ENCODE data around the gene SDK1. TPM values are rescaled to one million over a fixed set of nuclear protein-coding genes. Genes with fewer than 3 reads are reported as not detected.

SDK1 gene
- total and polyA plus RNA-seq, 2 donors, result 9.8 to 15.1 TPM

- DNase-seq (ENCODE audit: extremely low spot score), result no peak
- no peak overlapping the region for H3K4me3 ChIP-seq (ENCODE audit: low read depth, low read length)
- no peak overlapping the region for H3K27ac ChIP-seq (ENCODE audit: low read depth)
- H3K36me3 ChIP-seq (ENCODE audit: insufficient read depth), result no peaks in the 10 kb centered on the region
- WGBS, result 63% methylated on average over 6 of the region's 6 CpGs
- no peaks in the 10 kb centered on the region for H3K4me1 ChIP-seq (ENCODE audit: insufficient read depth)
These were observed 356.2 kb downstream of the SDK1 start for GRCh38 chr7:3657206-3657605.

- Histone ChIP-seq H3K4me3 (ENCODE audit: low read depth, low read length) (no peak overlapping the region), H3K36me3 (ENCODE audit: insufficient read depth) (no peaks in the 10 kb centered on the region), H3K4me1 (ENCODE audit: insufficient read depth) (no peaks in the 10 kb centered on the region), H3K27ac (ENCODE audit: low read depth) (no peak overlapping the region)
- DNase-seq (ENCODE audit: extremely low spot score), result no peak
- 91% methylated on average over 2 of the region's 2 CpGs for WGBS
These were observed 367.7 kb downstream of the SDK1 start for GRCh38 chr7:3668743-3669142.

DNA sequence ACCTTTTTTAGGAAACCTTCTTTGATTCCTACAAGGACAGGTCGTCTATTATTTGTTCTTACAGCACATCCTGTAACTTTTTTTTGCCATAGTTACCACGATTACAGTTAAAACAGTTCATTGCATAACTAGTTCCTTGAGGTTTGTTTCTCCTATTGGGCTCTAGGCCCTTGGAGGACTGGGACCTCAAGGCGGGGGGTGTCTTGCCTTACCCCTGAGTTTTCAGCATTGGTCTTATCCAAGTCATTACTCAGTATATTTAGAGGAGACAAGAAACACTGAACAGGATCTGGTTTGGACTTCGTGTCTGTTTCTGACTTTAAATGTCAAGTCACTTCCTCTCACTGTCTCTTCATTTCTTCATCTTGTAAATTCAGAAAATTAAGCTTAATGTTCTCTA is 369.8 kb downstream of the SDK1 start:
- Histone ChIP-seq H3K4me1 (ENCODE audit: insufficient read depth) (no peaks in the 10 kb centered on the region), H3K4me3 (ENCODE audit: low read depth, low read length) (no peak overlapping the region), H3K36me3 (ENCODE audit: insufficient read depth) (no peaks in the 10 kb centered on the region), H3K27ac (ENCODE audit: low read depth) (no peak overlapping the region)
- 72% methylated on average over 4 of the region's 4 CpGs for WGBS
- DNase-seq (ENCODE audit: extremely low spot score), result no peak

GRCh38 chr7:3673524-3673923 is 372.5 kb downstream of the SDK1 start:
- Histone ChIP-seq H3K4me3 (ENCODE audit: low read depth, low read length) (no peak overlapping the region), H3K36me3 (ENCODE audit: insufficient read depth) (no peaks in the 10 kb centered on the region), H3K4me1 (ENCODE audit: insufficient read depth) (no peaks in the 10 kb centered on the region), H3K27ac (ENCODE audit: low read depth) (no peak overlapping the region)
- 77% methylated on average over 5 of the region's 5 CpGs for WGBS
- DNase-seq (ENCODE audit: extremely low spot score), result no peak

GRCh38 chr7:3678314-3678810 is 377.3 kb downstream of the SDK1 start:
- Histone ChIP-seq H3K36me3 (ENCODE audit: insufficient read depth) (no peaks in the 10 kb centered on the region), H3K4me1 (ENCODE audit: insufficient read depth) (no peaks in the 10 kb centered on the region), H3K4me3 (ENCODE audit: low read depth, low read length) (no peak overlapping the region), H3K27ac (ENCODE audit: low read depth) (no peak overlapping the region)
- WGBS, result 97% methylated on average over 4 of the region's 4 CpGs
- no peak for DNase-seq (ENCODE audit: extremely low spot score)

DNA sequence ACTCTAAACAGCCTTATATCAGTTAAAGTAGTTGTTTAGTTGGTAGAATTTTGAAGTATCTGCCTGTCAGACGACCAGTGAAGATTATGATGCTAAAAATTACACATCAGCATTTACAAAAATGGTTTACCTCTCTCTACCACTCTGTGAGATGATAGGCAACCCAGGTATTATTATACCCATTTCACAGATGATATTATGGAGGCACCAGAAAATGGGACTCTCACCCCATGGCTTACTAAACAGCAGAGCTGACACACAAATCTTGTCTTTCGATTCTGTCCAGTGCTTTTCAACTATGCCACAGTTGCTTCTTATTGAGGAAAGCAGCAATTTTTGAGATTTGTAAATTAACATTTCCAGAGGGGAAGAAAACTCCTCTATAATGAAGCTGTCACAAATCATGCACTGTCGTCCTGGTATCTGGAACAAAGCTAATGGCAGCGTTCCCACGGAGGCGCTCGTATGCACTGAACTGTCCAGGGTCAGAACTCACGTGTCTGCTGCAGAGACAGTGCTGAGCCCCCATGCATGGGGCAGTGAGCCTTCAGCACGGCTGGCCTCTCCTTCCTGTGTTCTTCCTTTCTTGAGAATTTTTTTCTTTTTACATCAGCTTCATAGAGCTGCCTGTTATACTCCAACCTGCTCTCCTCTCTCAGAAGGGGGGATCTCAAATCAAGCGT is 381.1 kb downstream of the SDK1 start:
- Histone ChIP-seq H3K4me1 (ENCODE audit: insufficient read depth) (no peaks in the 10 kb centered on the region), H3K4me3 (ENCODE audit: low read depth, low read length) (no peak overlapping the region), H3K27ac (ENCODE audit: low read depth) (no peak overlapping the region), H3K36me3 (ENCODE audit: insufficient read depth) (no peaks in the 10 kb centered on the region)
- DNase-seq (ENCODE audit: extremely low spot score), result no peak
- 32% methylated on average over 10 of the region's 10 CpGs for WGBS

DNA sequence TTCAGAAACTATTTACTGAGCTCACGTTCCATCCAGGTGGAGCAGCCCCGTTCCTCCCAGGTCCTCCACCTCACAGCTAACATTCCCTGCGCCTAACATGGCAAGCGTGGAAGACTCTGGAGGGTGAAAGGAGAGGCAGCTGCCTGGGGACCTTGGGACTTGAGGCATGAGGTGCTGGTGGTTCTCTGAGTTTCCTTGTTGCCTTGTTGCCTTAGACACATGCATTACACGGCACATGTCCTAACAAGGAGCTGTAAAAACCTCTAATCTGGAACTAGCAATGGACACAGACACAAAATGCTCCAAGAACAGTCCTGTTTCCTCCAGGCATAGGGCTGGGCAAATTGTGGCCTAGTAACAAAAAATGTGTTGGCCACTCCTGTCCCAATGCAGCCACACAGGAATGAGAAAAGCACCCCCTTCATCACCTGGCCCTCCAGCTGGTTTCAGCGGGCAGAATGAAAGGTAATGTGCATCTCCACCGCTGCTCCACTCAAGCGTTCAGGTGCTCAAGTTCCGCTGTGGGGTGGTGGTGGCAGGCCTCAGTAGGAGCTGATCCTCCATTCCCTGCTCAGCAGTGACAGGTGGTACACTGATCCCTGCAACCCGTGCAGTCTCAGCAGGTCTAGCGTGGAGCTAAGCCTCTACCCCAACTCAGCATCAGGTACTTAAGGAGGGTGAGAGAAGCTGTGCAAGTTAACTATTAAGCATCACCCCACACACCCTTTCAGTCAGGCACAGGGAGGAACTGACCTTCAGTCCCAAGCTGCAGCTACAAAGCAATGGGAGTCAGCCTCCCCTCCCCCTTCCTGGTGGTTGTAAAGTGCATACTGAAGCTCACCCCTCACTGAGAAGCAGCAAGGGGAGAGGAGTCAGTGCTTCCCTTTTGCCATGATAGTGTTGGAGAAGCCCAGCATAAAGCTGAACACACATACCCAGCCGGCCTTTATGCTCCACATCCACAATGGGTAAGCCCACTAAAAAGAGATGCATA is 382.8 kb downstream of the SDK1 start:
- H3K4me3 ChIP-seq (ENCODE audit: low read depth, low read length), result no peak overlapping the region
- no peak overlapping the region for H3K27ac ChIP-seq (ENCODE audit: low read depth)
- no peaks in the 10 kb centered on the region for H3K4me1 ChIP-seq (ENCODE audit: insufficient read depth)
- no peak for DNase-seq (ENCODE audit: extremely low spot score)
- WGBS, result 78% methylated on average over 12 of the region's 12 CpGs
- no peaks in the 10 kb centered on the region for H3K36me3 ChIP-seq (ENCODE audit: insufficient read depth)

- Histone ChIP-seq H3K4me3 (ENCODE audit: low read depth, low read length) (no peak overlapping the region), H3K36me3 (ENCODE audit: insufficient read depth) (no peaks in the 10 kb centered on the region), H3K27ac (ENCODE audit: low read depth) (no peak overlapping the region), H3K4me1 (ENCODE audit: insufficient read depth) (no peaks in the 10 kb centered on the region)
- no peak for DNase-seq (ENCODE audit: extremely low spot score)
- 64% methylated on average over 2 of the region's 2 CpGs for WGBS
These were observed 387.0 kb downstream of the SDK1 start for GRCh38 chr7:3688071-3688470.

DNA sequence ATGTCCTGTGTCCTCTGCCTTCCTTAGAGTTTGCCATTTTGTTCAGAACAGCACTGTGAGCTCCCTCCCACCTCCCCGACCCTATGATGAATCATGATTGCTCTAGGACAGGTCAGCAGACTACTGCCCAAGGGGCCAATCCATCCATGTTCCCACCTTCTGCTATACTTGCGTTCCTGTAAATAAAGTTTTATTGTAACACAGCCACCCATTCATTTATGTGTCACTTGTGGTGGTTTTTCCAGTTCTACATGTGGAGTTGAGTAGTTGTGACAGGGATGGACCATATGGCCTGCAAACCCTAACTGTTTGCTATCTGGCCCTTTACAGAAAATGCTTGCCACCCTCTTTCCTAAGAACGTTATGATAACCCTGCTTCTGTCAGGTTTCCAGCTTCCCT is 387.8 kb downstream of the SDK1 start:
- no peak for DNase-seq (ENCODE audit: extremely low spot score)
- no peak overlapping the region for H3K4me3 ChIP-seq (ENCODE audit: low read depth, low read length)
- 92% methylated on average over 3 of the region's 3 CpGs for WGBS
- H3K27ac ChIP-seq (ENCODE audit: low read depth), result no peak overlapping the region
- H3K36me3 ChIP-seq (ENCODE audit: insufficient read depth), result no peaks in the 10 kb centered on the region
- H3K4me1 ChIP-seq (ENCODE audit: insufficient read depth), result no peaks in the 10 kb centered on the region

DNA sequence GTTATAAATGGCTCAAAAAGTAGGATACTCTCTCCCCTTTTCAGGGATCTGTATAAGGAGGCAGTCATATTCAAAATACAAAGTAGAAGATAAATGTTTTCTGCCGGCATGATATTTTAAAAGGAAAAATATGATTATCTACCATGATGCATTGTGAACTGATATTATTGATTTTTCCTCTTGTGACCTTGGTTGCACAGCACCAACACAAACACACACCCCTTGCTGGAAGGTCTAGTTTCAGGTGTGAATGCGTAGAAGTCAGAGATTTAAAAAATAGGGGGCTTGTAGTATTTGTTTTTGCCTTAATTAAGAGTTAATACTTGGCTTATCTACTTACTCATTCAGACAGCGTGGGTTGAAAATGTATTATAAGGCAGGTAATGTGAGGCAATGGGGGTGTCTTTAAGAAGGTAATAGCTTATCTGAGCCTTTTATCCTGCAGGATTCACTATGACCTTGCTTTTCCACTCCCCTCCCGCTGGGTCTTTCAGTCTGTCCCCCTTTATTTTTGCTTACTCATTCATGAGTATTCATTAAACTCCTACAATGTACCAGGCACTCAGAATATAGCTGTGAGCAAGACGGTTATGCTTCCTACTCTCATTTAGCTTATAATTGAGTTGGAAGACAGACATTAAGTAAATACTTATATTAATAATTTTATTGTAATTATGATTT is 390.6 kb downstream of the SDK1 start:
- H3K27ac ChIP-seq (ENCODE audit: low read depth), result no peak overlapping the region
- H3K4me1 ChIP-seq (ENCODE audit: insufficient read depth), result no peaks in the 10 kb centered on the region
- no peak overlapping the region for H3K4me3 ChIP-seq (ENCODE audit: low read depth, low read length)
- no peaks in the 10 kb centered on the region for H3K36me3 ChIP-seq (ENCODE audit: insufficient read depth)
- 86% methylated on average over 5 of the region's 5 CpGs for WGBS
- no peak for DNase-seq (ENCODE audit: extremely low spot score)

DNA sequence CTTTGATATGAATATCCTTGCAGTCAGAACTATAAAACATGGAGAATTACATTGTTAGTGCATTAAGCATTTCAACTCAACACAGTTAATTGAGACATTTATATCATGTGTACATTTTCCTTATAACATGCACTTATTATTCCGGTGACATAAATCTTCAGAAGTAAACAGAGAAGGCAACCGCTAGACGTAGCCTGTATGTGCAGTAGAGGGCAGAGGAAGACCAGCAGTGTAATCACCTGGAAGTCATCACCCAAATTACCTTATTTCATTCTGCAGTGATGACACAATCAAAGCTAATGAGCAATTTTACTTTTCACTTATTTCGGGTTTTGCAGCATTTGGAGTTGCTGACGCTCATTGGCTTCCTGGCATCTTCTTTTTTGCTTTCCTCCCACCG is 394.6 kb downstream of the SDK1 start:
- no peaks in the 10 kb centered on the region for H3K36me3 ChIP-seq (ENCODE audit: insufficient read depth)
- no peak overlapping the region for H3K4me3 ChIP-seq (ENCODE audit: low read depth, low read length)
- no peak for DNase-seq (ENCODE audit: extremely low spot score)
- 88% methylated on average over 6 of the region's 6 CpGs for WGBS
- no peak overlapping the region for H3K27ac ChIP-seq (ENCODE audit: low read depth)
- H3K4me1 ChIP-seq (ENCODE audit: insufficient read depth), result no peaks in the 10 kb centered on the region

DNA sequence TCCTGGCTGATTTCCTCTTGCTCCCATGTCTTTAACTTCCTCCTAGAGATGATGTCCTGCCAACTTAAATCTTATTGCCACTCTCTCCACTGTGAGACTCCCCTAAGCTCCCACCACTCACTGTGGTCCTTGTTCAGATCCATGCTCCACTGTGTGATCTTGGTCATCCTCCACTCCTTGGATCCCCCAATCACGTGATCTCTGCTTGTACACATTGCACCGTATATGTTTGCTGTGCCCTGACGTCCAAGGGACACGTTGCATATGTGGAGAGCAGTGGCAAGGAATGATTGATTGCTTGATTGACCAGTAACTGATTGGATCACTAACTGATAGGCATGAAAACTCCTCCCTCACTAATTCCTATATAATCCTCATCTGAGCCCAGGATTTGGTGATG is 395.1 kb downstream of the SDK1 start:
- no peak overlapping the region for H3K27ac ChIP-seq (ENCODE audit: low read depth)
- H3K4me1 ChIP-seq (ENCODE audit: insufficient read depth), result no peaks in the 10 kb centered on the region
- no peak overlapping the region for H3K4me3 ChIP-seq (ENCODE audit: low read depth, low read length)
- 89% methylated on average over 4 of the region's 4 CpGs for WGBS
- no peak for DNase-seq (ENCODE audit: extremely low spot score)
- H3K36me3 ChIP-seq (ENCODE audit: insufficient read depth), result no peaks in the 10 kb centered on the region

GRCh38 chr7:3697472-3697871 is 396.4 kb downstream of the SDK1 start:
- 95% methylated on average over 2 of the region's 2 CpGs for WGBS
- no peaks in the 10 kb centered on the region for H3K4me1 ChIP-seq (ENCODE audit: insufficient read depth)
- no peak for DNase-seq (ENCODE audit: extremely low spot score)
- H3K27ac ChIP-seq (ENCODE audit: low read depth), result no peak overlapping the region
- H3K36me3 ChIP-seq (ENCODE audit: insufficient read depth), result no peaks in the 10 kb centered on the region
- H3K4me3 ChIP-seq (ENCODE audit: low read depth, low read length), result no peak overlapping the region
